Measurements from ENCODE around the gene ADSS1.

- TF ChIP-seq CTCF (IDR thresholded peaks at IDR 0.05) (no peak), POLR2A (IDR thresholded peaks at IDR 0.05) (no peak), POLR2AphosphoS5 (IDR thresholded peaks at IDR 0.05) (no peak), EP300 (IDR thresholded peaks at IDR 0.05; ENCODE audit: low read depth) (no peak)
Observed at GRCh38 chr14:104680056-104680805, 43.8 kb upstream of the ADSS1 start.

All from transverse colon (tissue), 4 donors.